WTC11 (cell line): ENCODE measurements around the gene MARK3.

Experiments
- ATF1 ChIP-seq: sonication (generic); formaldehyde crosslinking; IDR thresholded peaks from 2 replicates; pipeline ENCODE4 v1.8.1; 2023; ENCODE audit warnings: mild to moderate bottlenecking, moderate library complexity, missing genetic modification reagents
- CTCF ChIP-seq: fragments of 200-600 bp; IDR thresholded peaks from 2 replicates; pipeline ENCODE4 v1.8.0; 2022; ENCODE audit warnings: antibody characterized with exemption
- FOXK1 ChIP-seq: sonication (generic); formaldehyde crosslinking; IDR thresholded peaks from 2 replicates; pipeline ENCODE4 v1.8.0; 2022; ENCODE audit warnings: mild to moderate bottlenecking, moderate library complexity, missing genetic modification reagents
- NR2C2 ChIP-seq: sonication (generic); formaldehyde crosslinking; IDR thresholded peaks from 2 replicates; pipeline ENCODE4 v1.8.0; 2022; ENCODE audit warnings: mild to moderate bottlenecking, missing genetic modification reagents
- PRRX2 ChIP-seq: fragments of 250-450 bp; sonication (Bioruptor Pico); IDR thresholded peaks from 2 replicates; pipeline ENCODE4 v1.8.0; 2021; ENCODE audit warnings: mild to moderate bottlenecking
- TEAD4 ChIP-seq: sonication (generic); formaldehyde crosslinking; IDR thresholded peaks from 2 replicates; pipeline ENCODE4 v1.8.0; 2022; ENCODE audit warnings: mild to moderate bottlenecking, missing genetic modification reagents
- ZNF263 ChIP-seq: sonication (generic); formaldehyde crosslinking; IDR thresholded peaks from 2 replicates; pipeline ENCODE4 v1.8.1; 2022; ENCODE audit warnings: low read depth, mild to moderate bottlenecking, moderate library complexity, missing genetic modification reagents

- no peak for TF ChIP-seq CTCF
- no peak for TF ChIP-seq PRRX2 (CRISPR knock-in tag)
- TF ChIP-seq ATF1 = no peak
- TF ChIP-seq NR2C2 (CRISPR knock-in tag) = no peak
- no peak for TF ChIP-seq FOXK1 (CRISPR knock-in tag)
- TF ChIP-seq ZNF263 (CRISPR knock-in tag) = no peak
- TF ChIP-seq TEAD4 (CRISPR knock-in tag) = no peak
These were observed 134.0 kb downstream of the MARK3 start for GRCh38 chr14:103519043-103519836.
